HuH-7.5 (cell line): ENCODE data around the gene NRCAM.

Source experiments
- DNase-seq: peaks from one replicate; pipeline ENCODE4 v3.0.0; 2011; ENCODE audit warnings: low spot score

NRCAM gene

DNA sequence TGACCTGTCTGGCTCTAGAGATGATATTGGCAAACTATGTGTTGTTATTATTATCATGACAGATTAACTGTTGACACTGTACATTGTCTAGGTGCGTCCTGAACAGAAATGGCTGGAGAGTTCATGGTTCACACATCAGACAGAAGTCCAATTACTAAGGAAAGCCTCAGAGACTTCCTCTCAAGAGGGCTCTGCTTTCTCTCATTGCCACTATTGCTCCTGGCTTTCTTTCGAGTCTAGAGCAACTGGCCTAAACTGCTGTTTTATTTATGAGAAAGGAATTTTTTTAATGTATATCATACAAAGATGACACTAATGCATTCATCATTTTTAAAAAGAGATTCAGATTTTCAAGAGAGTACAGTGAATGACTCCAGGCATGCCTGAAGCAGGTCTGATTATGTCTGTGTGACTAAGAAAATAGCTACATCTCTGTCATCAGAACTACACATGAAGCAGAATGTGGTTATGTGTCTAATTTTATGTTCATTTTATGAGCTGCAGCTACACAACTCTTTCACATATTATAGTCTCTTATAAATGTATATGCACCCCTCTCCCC is 30.4 kb downstream of the NRCAM start:
- no peak for DNase-seq

DNA sequence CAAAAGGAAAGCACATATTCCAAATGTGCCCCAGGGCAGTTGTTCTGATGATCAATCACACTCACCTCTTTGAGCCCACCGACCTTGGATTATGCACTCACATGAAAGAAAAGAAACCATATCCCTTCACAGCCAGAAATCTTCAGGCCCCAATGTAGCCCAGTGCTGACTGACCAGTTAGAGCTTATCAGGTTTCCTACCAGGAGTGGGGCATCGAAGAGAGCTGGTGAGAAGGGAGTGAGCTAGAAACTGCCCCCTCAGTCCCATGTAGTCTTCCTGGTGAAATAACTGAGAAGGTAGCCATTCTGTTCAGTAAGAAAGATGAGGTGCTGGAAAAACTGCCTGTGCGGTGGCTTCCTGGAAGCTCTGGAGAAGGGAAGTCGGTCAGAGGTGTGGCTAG is 32.2 kb downstream of the NRCAM start:
- no peak for DNase-seq

DNA sequence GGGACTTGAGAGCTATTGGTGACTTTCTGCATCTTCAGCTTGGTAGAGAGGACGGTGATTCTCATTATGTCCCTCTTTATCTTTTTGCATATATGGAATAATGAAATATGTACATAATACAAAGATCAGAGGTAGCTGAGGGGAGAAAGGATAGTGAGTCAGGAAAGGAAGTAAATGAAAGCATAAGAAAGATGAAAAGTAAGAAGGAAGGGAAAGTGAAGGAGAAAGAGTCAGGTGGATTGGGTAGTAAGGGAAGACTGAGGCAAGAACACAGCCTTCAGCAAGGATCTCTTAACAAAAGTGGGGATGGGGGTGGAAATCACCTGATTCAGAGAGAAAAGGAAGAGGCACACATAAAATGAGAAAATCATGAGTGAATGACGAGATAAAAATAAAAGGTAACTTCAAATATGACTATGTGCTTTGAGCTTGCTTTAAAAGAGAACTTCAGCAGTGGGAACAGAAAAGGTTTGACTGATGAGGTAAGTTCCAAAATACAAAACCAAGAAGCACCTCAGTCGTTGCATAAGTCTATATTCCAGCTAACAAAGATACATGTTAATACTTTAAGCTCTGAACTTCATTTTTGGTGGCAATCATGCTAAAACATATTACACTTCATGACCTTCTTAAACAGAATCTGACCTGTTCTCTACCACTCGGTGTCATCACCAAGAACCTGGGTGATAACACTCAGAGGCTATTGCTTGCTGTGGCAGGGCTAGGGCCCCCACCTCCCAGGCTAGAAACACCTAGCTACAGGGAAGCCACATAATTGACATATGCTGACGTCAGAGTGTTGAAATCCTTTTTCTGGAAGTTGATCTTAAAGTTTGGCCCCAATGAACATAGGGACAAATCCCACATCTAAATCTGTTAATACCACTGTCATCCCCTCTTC is 32.9 kb downstream of the NRCAM start:
- DNase-seq: no peak

DNA sequence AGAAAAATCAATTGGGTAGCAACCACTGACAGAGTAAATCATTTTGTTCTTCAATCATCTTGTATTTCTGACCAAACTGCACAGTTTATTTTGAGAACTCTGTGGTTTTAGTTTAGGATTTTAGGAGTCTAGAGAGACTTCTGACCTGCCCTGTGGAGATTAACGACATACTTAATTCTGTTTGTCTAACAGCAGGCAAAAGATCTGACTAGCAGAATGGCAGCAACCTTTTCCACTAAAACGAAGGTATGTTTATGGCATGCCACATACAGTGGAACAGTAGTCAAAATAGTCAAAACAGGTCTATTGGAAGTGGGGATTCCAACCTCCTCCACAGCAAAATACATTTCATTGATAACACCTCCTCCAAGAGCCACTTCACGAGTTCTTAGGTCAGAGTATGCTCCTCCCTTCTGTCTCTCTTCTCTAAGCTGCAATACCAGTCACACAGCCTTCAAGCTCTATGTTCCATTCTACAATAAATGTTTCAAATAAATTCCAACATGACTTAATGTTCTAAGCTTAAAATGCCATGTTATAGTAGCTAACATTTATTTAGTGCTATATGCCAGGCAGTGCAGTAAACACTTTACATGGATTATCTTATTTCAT is 34.4 kb downstream of the NRCAM start:
- no peak for DNase-seq

DNA sequence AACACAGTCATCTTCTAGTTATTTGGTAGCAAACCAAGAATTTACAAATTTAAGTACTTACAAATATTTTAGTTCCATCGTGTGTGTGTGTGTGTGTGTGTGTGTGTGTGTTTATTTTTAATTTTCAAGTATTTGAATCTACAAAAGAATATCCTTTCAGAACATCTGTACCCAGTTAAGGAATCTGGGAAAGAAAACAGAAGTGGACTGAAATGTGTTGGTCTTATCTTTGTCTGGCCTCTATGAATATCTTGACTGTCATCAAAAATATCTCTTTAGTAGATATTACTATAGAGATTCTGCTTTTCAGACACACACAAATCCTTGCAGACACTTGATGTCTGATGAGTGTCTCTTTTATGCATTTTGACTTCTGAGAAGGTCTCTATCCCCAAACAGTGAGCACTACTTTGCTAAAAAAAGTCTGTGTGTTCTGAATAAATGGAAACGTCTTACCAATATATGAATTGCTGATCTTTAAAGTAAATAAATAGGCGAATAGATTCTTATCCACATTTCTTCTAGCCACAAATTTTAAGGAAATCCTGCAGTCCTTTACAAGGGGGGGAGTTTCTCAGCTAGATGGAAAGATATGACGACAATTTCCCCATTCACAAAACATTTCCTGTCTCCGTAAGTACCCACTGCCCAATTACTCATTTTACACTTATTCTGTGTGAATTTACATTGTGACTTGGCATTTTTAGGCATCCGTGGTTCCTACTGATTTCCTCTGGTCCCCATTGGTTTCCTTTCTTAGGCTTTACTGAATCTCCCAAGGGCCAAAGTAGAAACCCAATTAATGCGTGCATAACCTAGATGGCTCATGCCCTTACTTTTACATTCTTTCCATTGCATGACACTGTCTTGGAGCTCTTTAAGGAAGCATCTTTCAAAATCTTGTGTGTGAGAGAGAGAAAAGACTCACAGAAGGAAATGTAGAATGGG is 36.0 kb downstream of the NRCAM start:
- no peak for DNase-seq

DNA sequence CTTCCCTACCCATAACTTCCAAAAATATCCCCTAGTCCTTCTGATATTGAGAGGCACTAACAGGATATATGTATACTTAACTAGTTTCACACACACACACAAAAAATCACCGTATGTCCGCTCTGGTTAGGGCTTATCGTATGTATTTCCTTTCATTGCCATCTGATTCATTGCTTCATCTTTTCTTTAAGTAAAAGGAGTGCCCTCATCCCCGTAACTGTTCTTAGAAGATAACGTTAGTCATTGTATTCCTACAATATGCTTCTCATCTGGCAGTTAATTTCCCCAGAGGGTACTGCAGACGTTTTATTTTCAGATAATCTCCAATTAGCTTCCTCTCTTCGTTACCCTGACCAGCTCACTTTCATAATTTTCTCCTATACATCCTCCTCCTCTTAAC is 37.3 kb downstream of the NRCAM start:
- DNase-seq: no peak

DNA sequence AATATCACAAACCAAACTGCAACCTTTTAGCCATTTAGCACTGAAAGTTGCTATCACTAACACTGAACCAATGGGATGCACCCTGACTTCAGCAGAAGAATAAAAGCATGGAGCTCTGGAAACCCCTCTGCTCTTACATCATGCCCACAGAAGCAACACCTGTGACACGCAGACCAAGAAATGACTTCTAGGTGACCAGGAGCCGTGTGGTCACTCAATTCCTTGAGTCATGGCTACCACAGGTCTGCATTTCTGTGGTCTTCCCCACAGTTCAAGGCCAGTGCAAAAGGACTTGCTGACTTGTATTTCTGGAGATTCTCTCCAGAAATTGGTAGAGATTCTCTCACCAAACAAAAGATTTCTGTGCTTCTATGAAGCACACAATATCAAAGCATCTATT is 38.3 kb downstream of the NRCAM start:
- no peak for DNase-seq

DNA sequence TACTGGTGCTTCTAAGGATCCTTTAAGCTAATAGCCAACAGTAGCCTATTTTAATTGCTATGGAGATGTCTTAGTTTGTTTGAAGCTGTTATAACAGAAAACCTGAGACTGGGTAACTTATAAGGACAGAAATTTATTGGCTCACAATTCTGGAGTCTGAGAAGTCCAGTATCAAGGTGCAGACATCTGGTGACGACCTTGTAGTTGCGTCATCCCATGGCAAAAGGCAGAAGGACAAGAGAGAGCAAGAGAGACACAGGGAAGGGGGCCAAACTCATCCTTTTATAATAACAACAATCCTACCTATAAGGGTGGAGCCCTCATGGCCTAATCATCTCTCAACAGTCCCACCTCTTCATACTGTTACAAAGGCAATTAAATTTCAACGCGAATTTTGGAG is 39.1 kb downstream of the NRCAM start:
- DNase-seq: no peak

DNA sequence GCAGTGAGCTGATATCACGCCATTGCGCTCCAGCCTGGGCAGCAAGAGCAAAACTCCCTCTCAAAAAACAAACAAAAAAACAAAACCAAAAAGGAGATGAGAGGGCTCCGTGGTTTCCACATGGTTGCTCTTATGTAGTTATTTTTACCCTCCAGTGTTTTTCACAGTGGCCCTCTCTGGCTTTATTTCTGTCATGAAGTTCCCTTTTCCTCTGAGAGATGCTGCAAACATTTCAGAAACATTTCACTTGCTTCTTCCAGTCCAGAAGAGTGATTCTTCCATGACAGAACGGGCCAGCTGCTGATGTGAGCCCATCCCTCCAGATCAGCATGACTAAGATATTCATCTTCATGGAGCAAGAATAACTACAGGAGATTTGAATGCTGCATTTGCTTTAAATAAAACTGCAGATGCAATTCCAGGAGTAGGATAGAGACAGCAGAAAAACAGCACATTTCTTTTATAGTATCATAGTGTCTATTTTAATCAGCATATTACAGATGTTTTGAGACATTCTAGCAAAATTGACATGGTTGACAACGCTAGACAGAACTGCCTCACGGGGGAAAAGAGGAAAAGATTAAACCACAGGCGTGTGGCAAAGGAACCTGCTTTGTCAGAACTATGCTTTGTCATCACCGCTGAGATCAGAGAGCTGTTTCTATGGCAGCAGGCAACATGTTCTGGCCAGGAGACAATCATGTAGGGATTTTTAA is 40.3 kb downstream of the NRCAM start:
- no peak for DNase-seq

DNA sequence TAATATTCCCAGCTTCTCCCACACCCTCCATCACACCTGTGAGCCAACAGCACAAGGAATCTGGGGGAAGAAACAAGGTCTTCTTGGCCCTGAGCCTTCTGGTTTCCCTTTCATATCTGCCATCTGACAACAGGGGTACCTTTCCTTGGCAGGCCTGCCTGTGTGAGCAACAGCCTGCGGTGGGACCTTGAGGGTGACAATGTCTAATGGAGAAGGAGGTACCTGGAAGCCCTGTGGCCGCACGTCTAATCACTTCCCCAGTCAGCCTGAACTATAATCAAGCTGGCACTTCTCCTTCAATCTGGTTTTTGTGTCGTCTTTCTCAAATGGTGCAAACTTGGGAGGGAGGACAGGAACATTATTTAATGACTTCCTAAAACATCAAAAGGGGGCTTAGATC is 41.2 kb downstream of the NRCAM start:
- no peak for DNase-seq

DNA sequence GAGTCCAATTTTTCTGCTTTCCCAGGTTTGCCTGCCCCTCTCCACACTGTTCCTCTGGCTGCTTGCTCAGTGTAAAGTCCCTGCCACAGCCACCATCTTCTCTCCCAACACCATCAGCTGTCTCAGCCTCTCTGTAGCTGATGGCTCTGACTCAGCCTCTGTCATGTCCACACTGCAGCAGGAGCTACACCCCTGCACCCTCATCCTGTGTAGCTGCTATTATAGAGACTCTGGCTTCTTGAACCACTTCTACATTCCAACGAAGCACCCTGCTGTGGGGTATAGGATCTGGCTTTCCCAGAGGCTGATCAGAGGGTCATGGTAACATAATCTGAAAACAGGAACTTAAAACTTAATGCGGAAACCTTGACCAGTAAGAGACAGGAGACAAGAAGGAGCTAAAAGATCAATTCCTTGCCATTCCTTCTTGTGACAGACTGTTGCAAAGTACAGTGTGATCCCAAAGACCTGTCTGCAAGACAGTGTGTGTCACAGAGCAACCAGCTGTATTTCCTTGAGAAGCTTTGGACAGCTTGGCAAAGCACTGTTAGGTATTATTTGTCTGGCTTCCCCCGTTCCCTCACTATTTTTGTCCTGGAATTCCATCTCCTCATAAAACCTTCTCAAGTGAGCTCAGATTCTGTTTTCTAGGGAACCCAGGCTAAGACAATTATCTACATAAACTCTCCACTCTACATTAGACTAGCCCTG is 42.3 kb downstream of the NRCAM start:
- no peak for DNase-seq

DNA sequence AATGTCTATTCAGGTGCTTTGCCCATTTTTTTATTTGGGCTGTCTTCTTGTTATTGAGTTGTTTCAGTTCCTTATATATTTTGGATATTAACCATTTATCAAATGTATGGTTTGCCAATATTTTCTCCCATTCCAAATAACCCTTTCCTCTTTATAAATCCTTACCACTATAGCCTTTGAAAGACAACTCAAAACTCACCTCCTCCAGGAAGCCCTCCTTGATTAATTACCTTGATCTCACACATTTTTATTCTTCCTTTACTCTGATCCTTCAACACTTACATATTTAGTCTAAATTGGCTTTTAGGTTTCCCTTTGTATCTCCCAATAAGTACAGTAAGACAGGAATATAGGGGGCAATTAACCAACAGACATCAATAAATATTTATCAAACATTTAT is 42.9 kb downstream of the NRCAM start:
- no peak for DNase-seq

DNA sequence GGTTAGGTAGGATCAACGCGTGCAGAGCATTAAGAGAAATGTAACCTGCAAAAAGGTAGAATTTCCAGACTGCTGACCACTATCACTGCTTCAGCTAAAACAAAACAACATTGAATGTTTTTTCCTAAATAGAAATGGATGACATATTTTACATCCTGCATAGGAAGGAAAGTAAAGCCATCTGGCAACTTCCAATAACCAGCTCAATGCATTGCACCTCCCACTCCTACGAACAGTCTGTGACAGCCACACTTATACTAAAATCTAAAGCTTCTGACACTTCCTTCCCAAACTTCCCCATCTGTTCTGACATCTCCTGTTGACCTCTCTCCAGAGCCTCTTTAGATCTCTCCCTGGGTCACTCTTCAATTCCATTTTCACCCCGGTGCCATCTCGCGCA is 47.1 kb downstream of the NRCAM start:
- no peak for DNase-seq

DNA sequence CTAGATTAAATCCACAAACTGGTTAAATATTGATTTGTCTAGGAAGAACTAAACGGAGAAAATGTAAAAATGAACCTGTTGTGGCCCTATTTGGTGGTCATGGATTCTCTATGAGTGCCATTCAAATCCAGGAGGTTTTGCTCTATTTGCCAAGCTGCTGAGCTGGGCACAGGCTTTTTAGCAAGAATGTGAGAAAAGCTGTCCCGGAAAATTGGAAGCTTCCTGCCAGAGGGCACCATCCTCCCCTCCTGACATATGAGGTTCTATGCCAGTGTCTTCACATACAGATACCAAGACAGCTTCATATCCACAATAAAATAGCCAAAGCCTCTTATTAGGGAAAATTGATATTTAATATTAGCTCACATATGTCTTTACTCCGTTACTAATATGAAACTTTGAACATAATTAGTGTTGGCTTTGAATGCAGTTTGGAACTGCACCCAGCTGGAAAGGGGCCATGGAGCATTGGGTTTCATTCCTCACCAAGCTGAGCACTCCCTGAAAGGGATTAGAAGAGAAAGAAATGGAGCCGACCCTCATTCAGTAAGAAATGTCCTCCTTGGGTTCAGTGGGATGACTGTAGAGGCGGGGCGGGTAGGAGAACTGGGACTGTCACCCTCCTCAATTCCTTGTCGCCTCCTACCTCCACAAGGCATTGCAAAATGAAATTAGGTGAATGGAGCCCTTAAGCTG is 47.8 kb downstream of the NRCAM start:
- no peak for DNase-seq

DNA sequence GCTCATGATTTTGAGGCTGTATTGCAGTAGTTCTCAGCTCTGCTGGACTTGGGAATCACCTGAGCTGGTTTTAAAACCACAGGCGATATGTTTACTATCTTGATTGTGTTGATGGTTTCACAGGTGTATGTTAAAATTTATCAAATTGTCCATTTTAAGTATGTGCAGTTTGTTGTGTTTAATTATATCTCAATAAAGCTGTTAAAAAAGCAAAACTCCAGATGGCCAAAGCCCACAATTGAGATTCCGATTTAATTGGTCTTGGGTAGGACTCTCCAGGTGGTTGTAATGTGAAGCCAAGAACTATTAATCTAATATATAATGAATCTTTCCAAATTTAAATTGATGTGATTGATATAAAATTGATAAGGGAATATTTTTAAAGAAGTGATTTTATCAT is 48.6 kb downstream of the NRCAM start:
- no peak for DNase-seq

DNA sequence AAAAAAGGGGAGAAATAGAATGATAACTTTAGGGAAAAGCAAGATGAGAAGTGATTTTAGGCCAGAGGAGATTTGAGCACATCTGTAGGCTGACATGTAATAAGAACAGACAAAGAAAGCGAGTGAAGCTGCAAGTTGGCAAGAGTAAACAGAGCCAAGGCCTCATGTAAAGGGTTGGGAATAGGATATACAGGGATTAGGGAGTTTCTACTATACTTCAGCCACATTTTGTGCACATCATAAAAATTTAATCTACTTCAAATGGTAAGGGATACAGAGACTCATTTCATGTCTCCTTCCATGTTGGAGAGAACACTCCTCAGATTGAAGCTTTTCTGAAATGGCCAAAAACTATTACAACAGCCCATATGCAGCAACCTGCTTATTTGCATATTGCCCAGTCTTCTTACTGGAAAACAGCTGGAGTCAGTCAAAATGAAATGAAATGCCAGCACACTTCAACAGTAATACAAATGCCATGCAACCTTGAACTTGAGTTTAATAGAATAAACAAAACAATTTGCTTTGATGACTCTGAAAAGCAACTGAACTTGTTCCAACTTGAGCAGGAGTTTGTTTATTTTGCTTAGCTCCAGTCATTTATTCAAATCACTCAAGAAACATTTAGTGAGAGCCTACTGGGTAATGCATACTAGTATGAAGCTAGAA is 49.9 kb downstream of the NRCAM start:
- DNase-seq: no peak

DNA sequence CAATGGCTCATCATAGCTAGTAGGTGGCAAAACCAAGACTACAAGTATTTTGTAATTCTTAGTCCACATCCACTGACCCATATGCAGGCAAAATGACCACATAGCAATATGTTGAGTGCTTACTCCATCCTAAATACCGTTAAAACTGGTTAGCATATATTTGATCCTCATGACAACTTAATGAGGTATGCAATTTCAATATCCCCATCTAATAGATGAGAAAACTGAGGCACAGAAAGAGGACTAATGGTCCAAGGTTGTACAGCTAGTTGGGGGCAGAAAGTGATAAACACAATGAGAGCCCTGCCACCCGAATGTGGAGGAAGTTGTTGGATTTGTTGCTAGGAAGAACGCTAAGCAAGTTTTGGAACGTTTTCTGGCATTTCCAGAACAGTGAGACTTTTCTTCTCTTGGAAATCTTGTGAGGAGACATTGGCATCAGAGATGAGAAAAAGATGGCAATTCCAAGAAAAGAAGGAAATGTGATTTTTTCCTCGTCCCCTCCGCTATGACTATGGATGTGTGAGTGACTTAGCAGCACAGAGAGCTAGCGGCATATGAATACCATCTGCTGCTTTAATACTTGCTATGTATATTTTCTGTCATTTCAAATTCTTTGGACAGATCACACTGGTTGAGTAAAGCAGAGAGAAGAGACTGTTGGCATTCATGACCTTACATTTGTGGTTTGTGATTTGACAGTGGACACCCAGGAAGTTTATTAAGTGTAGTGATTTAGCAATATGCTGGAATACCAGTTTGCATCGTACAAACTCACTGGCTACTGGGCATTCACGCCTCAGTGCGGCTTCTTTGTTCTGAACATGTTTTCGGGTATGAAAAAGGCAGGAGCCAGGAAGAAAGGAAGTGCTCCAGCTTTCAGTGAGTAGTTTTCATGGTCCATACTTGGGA is 51.5 kb downstream of the NRCAM start:
- DNase-seq: no peak

DNA sequence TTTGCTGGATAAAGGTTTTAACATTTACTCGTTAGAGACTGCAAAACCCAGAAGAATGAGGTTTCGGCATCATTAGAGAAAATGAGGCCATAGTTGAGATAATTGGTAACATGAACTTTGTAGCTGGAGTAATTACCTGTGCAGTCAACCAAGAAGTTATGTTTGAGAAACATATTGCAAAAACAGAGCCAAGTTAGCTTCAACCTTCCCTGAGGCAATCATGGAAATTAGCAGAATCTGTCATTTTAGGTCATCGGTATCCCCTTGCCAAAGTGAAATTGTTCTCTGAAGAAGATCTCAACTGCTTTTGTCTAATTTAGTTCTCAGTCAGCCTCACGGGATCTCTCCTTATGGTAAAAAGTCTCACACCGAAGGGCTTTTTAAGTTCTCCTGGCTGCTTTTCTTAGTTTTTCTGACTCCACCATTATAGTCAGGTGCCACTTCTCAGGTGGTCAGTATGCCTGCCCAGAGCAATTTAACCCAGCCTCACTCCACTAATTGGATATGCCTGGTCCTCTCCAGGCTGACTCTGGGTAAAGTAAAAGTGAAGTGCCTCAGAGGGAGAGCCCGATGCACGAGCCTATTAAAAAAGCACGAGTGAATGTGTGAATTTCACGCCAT is 52.5 kb downstream of the NRCAM start:
- DNase-seq: no peak
